PC-9 (cell line): Measurements from ENCODE around the gene ASRGL1. TPM values are rescaled to one million over a fixed set of nuclear protein-coding genes. Genes with fewer than 3 reads are reported as not detected.

Source experiments
- BruUV-seq: library from RNA; stranded (reverse); fragments of 400-500 nt; replicated peaks from 2 replicates; lab custom pipeline; 2021; lab: Mats Ljungman, UMichigan
- CTCF ChIA-PET: fragments of 300-600 bp; sonication (Branson Sonifier 250); formaldehyde crosslinking; loops from one replicate; lab custom pipeline; 2022; ENCODE audit warnings: antibody characterized with exemption; lab: Charles Lee
- POLR2A ChIA-PET: fragments of 300-600 bp; sonication (Branson Sonifier 250); formaldehyde crosslinking; loops from one replicate; lab custom pipeline; 2022; ENCODE audit warnings: antibody characterized with exemption; ENCODE audit not compliant: unreplicated experiment; lab: Charles Lee
- DNase-seq, 2 experiments: peaks; one replicate each; pipeline versions ENCODE4 v3.0.0 to v3.0.0-alpha.2; 2015 to 2022; ENCODE audit warnings: mixed read lengths in 1 of 2
- H2AFZ ChIP-seq: fragments of 200-600 bp; sonication (generic); 2 replicates; pipeline ENCODE4 v1.8.1; 2017; ENCODE audit warnings: antibody characterized with exemption
- H3F3A ChIP-seq: fragments of 200-600 bp; sonication (generic); 2 replicates; pipeline ENCODE4 v1.8.1; 2017; ENCODE audit warnings: antibody characterized with exemption, mild to moderate bottlenecking, low read depth; ENCODE audit not compliant: insufficient read depth
- H3K27ac ChIP-seq: fragments of 200-600 bp; sonication (generic); 2 replicates; pipeline ENCODE4 v1.6.1; 2016; ENCODE audit warnings: mixed run types
- H3K27me3 ChIP-seq: fragments of 200-600 bp; sonication (generic); 2 replicates; pipeline ENCODE4 v1.6.1; 2016; ENCODE audit warnings: low read depth, mixed run types; ENCODE audit not compliant: insufficient read depth
- H3K36me3 ChIP-seq: fragments of 200-600 bp; sonication (generic); 2 replicates; pipeline ENCODE4 v1.6.1; 2016; ENCODE audit warnings: low read depth, mixed run types
- H3K4me1 ChIP-seq: fragments of 200-600 bp; sonication (generic); replicated peaks from 2 replicates; pipeline ENCODE4 v1.6.1; 2016; ENCODE audit warnings: mixed run types; ENCODE audit not compliant: insufficient read depth
- H3K4me2 ChIP-seq: fragments of 200-600 bp; sonication (generic); 2 replicates; pipeline ENCODE4 v1.6.1; 2017; ENCODE audit warnings: mixed run types
- H3K4me3 ChIP-seq: fragments of 200-600 bp; sonication (generic); 2 replicates; pipeline ENCODE4 v1.6.1; 2016; ENCODE audit warnings: mixed run types
- H3K79me2 ChIP-seq: fragments of 200-600 bp; sonication (generic); 2 replicates; pipeline ENCODE4 v1.6.1; 2017; ENCODE audit warnings: low read depth, mixed run types
- H3K9me2 ChIP-seq: fragments of 200-600 bp; sonication (generic); 2 replicates; pipeline ENCODE4 v1.8.1; 2017; ENCODE audit warnings: mild to moderate bottlenecking; ENCODE audit not compliant: insufficient read depth
- H3K9me3 ChIP-seq: fragments of 200-600 bp; sonication (generic); 2 replicates; pipeline ENCODE4 v1.8.1; 2016; ENCODE audit warnings: low read depth; ENCODE audit not compliant: insufficient read depth
- H4K20me1 ChIP-seq: fragments of 200-600 bp; sonication (generic); 2 replicates; pipeline ENCODE4 v1.8.1; 2017; ENCODE audit not compliant: insufficient read depth
- EZH2 ChIP-seq: fragments of 200-600 bp; sonication (generic); IDR thresholded peaks from 2 replicates; pipeline ENCODE4 v1.8.0; 2017; ENCODE audit warnings: antibody characterized with exemption, low read depth
- intact Hi-C: fragments of 100-400 bp; cut with micrococcal nuclease; formaldehyde crosslinking; loops from one replicate; pipeline ENCODE4 v1.10.0; 2022; ENCODE audit not compliant: unreplicated experiment
- total RNA-seq: library from RNA; stranded (reverse); gene quantifications from 2 replicates; pipeline ENCODE4 v1.2.3, GENCODE V29; 2021
- TF ChIP-seq, protein P1 (sequence below): fragments of 200-600 bp; sonication (generic); conservative IDR thresholded peaks from 2 replicates; pipeline ENCODE4 v1.6.1; 2017; ENCODE audit warnings: mixed run types, antibody characterized with exemption, mild to moderate bottlenecking, moderate library complexity

The ASRGL1 gene
- total RNA-seq, 1 experiment from 2014 or later: 8.4 TPM

DNA sequence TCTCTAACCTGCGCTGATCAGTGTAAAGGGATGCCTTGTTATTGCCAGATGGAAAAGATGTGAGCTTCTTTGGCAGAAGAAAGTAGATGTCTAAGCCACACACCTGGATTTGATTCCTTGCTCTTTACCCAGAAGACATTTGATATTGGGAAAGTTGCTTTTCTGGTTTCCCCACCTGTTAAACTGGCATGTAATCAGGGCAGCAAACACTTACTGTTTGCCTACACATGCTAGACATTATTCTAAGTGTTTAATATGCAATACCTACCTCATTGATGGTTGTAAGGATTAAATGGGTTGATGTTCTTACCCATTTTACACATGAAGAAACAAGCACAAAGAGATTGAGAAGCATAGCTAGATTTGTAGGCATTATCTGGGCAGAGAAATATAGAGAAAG is 16.6 kb downstream of the ASRGL1 start:
- Histone ChIP-seq H3F3A (no peaks in the 10 kb centered on the region), H4K20me1 (no peaks in the 10 kb centered on the region), H3K4me1 (peaks cover 10% of the 10 kb centered on the region), H3K27me3 (no peaks in the 10 kb centered on the region), H3K27ac (no peak overlapping the region), H3K4me3 (no peak overlapping the region), H3K9me3 (no peaks in the 10 kb centered on the region), H2AFZ (no peak overlapping the region), H3K36me3 (no peaks in the 10 kb centered on the region), H3K4me2 (peak overlapping the region; percentile 5; the same call in 1 of the 2 replicates), H3K79me2 (no peaks in the 10 kb centered on the region), H3K9me2 (no peaks in the 10 kb centered on the region)
- peak; percentile 8 to 74 for DNase-seq
- no TSS peak for BruUV-seq
- ChIA-PET POLR2A (no interaction called here), CTCF (interaction anchor here (0.6 kb wide), 2 partner anchors 14 to 629 kb away, joined by 3 to 6 read pairs; no protein-coding TSS in a partner anchor)
- intact Hi-C loops: no loop called here
- TF ChIP-seq EZH2: no peak
- TF ChIP-seq, protein P1, sequence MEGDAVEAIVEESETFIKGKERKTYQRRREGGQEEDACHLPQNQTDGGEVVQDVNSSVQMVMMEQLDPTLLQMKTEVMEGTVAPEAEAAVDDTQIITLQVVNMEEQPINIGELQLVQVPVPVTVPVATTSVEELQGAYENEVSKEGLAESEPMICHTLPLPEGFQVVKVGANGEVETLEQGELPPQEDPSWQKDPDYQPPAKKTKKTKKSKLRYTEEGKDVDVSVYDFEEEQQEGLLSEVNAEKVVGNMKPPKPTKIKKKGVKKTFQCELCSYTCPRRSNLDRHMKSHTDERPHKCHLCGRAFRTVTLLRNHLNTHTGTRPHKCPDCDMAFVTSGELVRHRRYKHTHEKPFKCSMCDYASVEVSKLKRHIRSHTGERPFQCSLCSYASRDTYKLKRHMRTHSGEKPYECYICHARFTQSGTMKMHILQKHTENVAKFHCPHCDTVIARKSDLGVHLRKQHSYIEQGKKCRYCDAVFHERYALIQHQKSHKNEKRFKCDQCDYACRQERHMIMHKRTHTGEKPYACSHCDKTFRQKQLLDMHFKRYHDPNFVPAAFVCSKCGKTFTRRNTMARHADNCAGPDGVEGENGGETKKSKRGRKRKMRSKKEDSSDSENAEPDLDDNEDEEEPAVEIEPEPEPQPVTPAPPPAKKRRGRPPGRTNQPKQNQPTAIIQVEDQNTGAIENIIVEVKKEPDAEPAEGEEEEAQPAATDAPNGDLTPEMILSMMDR: no peak

DNA sequence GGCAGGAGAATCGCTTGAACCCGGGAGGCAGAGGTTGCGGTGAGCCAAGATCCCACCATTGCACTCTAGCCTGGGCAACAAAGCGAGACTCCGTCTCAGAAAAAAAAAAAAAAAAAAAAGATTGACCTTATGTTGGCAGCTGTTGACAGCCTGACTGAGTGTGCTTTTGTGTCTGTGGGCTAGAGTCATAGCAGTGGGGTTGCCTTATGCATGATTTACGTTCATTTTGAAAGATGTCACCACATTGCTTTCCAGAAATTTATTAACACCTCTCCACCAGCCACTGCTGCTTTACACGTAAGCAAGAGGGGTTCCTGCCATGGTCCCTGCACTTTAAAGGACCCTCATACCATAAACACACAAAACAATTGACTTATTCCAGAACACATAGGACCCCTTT is 21.0 kb downstream of the ASRGL1 start:
- H3K4me2 ChIP-seq: no peak overlapping the region
- no peaks in the 10 kb centered on the region for H4K20me1 ChIP-seq
- H3K36me3 ChIP-seq: no peaks in the 10 kb centered on the region
- no peak overlapping the region for H3K27ac ChIP-seq
- no peaks in the 10 kb centered on the region for H3K9me3 ChIP-seq
- DNase-seq: no peak
- H2AFZ ChIP-seq: no peak overlapping the region
- H3K9me2 ChIP-seq: no peaks in the 10 kb centered on the region
- intact Hi-C loops: no loop called here
- H3K79me2 ChIP-seq: no peaks in the 10 kb centered on the region
- TF ChIP-seq, protein P1: no peak
- TF ChIP-seq EZH2: no peak
- BruUV-seq: no TSS peak
- H3K4me1 ChIP-seq: peaks cover 10% of the 10 kb centered on the region
- H3F3A ChIP-seq: no peaks in the 10 kb centered on the region
- H3K4me3 ChIP-seq: no peak overlapping the region
- H3K27me3 ChIP-seq: no peaks in the 10 kb centered on the region
- ChIA-PET POLR2A (no interaction called here), CTCF (no interaction called here)

GRCh38 chr11:62359475-62359874 is 22.2 kb downstream of the ASRGL1 start:
- no peaks in the 10 kb centered on the region for H3K27me3 ChIP-seq
- H3K9me3 ChIP-seq: no peaks in the 10 kb centered on the region
- ChIA-PET POLR2A (no interaction called here), CTCF (interaction anchor here (0.7 kb wide), 1 partner anchor 18 kb away, joined by 3 read pairs; no protein-coding TSS in a partner anchor)
- no peaks in the 10 kb centered on the region for H3K79me2 ChIP-seq
- no peak overlapping the region for H2AFZ ChIP-seq
- no peaks in the 10 kb centered on the region for H3K36me3 ChIP-seq
- no peaks in the 10 kb centered on the region for H3K4me1 ChIP-seq
- intact Hi-C loops: no loop called here
- H4K20me1 ChIP-seq: no peaks in the 10 kb centered on the region
- BruUV-seq: no TSS peak
- no peak for TF ChIP-seq EZH2
- TF ChIP-seq, protein P1: no peak
- H3K9me2 ChIP-seq: no peaks in the 10 kb centered on the region
- H3K27ac ChIP-seq: no peak overlapping the region
- no peaks in the 10 kb centered on the region for H3F3A ChIP-seq
- DNase-seq: no peak
- no peak overlapping the region for H3K4me2 ChIP-seq
- no peak overlapping the region for H3K4me3 ChIP-seq
